Pulmonary artery endothelial cell (primary cell): ENCODE data around the gene ARHGEF16. TPM values are rescaled to one million over a fixed set of nuclear protein-coding genes. Genes with fewer than 3 reads are reported as not detected.

Experiments used
- DNase-seq: peaks from one replicate; pipeline ENCODE4 v3.0.0-alpha.2; 2011; ENCODE audit warnings: low read depth, low spot score
- total RNA-seq: library from RNA; depleted of rRNA; stranded (reverse); fragments of >200 nt; gene quantifications from 2 replicates; pipeline ENCODE4 v1.2.3, GENCODE V29; 2014

ARHGEF16 gene
- total RNA-seq, 1 donor from 2014 or later = 0.66 TPM

DNA sequence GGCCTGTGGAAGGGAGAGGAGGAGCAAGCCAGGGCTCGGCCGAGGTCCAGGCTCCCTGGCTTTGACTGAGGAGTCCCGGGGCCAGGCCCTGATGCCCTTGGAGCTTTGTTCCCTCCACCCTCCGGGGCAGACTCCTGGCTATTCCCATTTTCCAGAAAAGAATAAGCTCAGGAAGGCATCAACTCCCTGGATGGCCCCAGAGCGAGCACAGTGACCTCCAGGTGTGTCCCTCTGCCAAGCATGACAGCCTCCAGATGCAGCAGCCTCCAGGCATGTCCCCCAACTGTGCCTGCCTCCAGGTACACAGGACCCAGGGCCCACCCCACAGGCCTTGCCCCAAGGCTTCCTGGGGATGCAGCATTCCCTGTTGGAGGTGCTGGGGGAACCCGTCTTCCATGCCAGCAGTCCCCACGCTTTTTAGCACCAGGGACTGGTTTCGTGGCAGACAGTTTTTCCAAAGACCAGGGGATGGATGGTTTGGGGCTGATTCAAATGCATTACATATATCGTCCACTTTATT, 15.7 kb upstream of the ARHGEF16 start:
- no peak for DNase-seq

DNA sequence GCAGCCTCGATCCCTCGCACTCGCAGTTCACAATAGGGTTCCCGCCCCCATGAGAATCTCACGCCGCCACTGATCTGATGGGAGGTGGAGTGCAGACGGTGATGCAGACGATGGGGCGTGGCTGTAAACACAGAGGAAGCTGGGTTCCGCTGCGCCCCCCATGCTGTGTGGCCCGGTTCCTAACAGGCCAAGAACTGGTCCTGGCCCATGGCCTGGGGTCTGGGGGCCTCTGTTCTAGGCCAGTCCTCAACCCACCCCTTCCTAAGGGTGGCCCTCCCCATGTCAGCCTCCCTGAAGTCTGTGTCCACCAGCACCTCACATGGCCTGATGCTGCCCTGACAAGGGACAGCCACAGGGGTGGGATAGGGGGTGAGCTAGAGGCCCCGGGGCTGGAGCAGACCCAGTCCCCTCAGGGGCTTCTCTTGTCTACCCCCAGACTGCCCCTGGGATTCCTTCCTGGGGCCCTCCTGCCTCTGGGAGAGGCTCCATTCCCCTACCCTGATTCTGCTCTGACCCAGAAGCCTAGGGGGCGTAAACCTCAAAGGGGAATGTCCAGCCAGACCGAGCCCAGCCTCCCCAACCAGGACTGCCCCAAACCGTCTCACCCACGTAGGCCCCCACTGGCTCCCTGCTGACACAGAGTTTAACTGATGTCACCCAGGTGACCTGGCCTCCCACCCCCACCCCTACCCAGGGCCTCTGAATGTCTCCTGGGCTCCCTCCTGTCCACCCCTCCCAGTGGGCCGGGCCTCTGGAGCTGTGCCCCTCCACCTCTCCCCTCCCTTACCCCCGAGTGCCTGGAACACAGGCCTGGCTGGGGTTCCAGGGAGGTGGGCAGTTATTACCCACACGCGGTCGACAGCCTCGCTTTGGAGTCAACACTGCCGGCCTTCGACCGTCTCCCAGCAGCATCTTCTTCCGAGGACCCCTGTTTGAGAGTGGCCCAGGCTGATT, 14.8 kb upstream of the ARHGEF16 start:
- DNase-seq = no peak

- no peak for DNase-seq
Measured at GRCh38 chr1:3440300-3440681, 14.2 kb upstream of the ARHGEF16 start.

DNA sequence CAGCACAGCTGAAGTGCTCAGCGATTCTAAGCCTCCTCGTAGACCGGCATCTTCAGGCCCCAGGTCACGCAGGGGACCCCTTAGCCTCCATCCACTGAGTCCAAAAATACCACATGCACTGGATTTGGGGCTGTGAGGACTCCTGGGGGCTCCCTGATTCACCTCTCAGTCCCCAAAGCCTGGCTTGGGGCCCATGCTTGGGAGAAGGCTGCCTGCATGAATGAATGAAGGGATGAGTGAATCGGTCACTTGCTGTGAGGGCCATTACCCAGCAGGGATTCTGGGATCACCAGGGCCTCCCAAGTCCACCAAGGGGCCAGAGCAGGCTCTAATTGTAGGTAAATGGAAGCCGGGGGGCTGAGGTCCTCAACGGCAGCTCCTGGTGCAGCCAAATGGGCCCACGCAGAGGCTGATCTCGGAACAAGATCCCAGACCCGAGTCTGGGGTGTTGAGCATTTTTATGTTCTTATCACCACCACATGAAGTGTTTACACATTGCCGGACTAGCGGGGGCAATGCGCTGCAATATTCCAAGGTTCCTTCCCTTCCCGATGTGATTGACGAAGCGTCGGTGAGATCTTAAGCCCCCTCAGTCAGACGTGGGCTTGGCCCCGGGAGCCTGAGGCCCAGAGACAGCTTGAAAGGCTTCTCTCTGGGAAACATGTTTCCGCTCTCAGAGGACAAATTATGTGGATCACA, 13.6 kb upstream of the ARHGEF16 start:
- DNase-seq = no peak

DNA sequence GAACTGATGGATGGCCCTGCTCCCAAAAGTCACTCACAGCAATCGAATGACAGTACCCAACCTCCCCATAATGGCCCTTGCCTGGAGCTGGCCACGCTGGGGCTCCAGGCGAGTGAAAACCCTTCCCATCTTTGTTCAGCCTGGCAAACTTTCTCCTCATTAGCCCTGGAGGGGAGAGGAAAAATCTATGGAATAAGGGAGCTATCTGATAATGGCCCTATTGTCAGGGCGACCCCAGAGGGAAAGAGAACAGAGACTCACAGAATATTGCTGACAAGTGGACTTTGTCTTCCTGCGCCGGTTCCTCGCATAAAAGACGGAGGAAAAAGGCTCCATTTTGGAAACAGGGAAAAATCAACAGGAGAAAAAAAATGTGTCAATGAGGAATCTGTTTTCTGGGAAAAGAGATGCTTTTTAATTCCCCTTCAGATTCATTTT, 13.0 kb upstream of the ARHGEF16 start:
- no peak for DNase-seq

GRCh38 chr1:3441880-3442279, 12.6 kb upstream of the ARHGEF16 start:
- DNase-seq = no peak

DNA sequence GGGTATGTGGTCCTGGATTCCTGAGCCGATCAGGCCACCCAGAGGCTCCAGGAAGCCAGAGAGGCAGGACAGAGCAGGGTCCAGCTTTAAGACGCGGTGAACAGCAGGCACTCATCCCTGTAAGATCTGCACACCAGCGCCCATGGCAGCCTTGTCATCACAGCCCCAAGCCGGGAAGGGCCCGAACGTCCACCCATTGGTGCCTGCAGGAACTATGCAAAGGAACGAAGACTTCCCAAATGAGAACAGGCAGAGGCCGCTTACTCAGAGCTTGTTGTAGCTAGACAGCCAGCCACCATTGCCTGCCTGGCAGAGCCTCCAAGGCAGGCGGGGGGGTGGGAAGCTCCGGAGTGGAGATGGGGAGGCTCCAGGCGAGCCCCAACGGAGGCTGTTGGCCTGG, 12.1 kb upstream of the ARHGEF16 start:
- no peak for DNase-seq

- DNase-seq = no peak
Measured at GRCh38 chr1:3442901-3443300, 11.6 kb upstream of the ARHGEF16 start.

DNA sequence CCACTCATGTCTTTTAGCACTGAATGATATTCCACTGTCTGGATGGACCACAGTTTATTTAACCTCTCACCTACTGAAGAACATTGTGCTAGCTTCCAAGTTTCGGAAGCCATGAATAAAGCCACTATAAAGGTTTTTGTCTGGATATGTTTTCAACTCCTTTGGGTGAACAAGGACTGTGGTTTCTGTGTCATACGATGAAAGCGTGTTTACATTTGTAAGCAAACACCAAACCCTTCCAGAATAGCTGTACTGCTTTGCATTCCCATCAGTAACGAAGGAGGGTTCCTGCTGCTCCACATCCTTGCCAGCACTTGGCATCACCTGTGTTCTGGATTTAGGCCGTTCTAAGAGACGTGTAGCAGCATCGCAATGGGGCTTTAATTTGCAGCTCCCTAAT, 10.7 kb upstream of the ARHGEF16 start:
- DNase-seq = no peak

GRCh38 chr1:3444298-3444697, 10.2 kb upstream of the ARHGEF16 start:
- no peak for DNase-seq

GRCh38 chr1:3444736-3445135, 9.7 kb upstream of the ARHGEF16 start:
- DNase-seq = no peak

- DNase-seq = no peak
Measured at GRCh38 chr1:3450202-3450863, 4.1 kb upstream of the ARHGEF16 start.

GRCh38 chr1:3450983-3451382, 3.5 kb upstream of the ARHGEF16 start:
- DNase-seq = no peak

DNA sequence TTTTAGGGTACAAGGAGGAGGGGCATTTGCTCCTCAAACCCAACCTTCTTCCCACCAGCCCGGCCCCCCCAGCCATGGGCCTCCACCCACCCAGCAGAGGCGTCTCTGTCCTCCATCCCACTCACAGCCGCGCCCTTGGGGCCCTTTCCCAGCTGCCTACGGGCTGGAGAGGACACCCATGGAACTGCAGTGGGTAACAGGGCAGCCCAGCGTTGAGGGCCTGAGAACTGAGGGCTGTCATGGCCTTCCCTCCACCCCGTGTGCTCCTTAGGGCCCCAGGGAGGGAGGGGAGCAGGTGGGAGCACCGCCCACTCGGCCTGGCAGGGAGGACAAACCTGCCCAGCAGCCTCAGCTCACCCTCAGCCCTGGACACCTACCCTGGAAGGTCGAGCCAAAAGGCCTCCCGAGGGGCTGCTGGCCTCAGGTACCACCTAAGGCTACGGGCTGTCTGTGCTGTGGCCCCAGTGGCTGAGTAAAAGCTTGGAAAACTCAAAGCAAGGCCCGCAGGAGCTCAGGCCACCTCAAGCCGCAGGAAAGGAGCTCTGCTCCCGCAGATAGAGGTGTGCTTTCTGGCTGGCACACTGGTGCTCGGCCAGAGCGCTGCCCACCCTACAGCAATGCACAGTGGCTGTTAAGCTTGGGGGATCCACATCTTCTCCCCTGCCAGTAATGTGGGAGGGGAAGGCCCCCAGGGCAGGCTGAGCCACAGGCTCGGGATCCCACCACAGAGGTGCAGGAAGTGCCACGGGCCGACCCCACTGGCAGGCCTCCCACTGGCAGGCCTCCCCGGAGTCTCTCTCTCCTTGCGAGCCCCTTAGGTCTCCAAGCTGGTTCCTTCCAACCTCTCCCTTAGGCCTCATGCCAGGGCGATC, 2.2 kb upstream of the ARHGEF16 start:
- no peak for DNase-seq

- DNase-seq = no peak
Measured at GRCh38 chr1:3452866-3453175, 1.6 kb upstream of the ARHGEF16 start.

GRCh38 chr1:3453203-3453761, 1.2 kb upstream of the ARHGEF16 start:
- DNase-seq = no peak

DNA sequence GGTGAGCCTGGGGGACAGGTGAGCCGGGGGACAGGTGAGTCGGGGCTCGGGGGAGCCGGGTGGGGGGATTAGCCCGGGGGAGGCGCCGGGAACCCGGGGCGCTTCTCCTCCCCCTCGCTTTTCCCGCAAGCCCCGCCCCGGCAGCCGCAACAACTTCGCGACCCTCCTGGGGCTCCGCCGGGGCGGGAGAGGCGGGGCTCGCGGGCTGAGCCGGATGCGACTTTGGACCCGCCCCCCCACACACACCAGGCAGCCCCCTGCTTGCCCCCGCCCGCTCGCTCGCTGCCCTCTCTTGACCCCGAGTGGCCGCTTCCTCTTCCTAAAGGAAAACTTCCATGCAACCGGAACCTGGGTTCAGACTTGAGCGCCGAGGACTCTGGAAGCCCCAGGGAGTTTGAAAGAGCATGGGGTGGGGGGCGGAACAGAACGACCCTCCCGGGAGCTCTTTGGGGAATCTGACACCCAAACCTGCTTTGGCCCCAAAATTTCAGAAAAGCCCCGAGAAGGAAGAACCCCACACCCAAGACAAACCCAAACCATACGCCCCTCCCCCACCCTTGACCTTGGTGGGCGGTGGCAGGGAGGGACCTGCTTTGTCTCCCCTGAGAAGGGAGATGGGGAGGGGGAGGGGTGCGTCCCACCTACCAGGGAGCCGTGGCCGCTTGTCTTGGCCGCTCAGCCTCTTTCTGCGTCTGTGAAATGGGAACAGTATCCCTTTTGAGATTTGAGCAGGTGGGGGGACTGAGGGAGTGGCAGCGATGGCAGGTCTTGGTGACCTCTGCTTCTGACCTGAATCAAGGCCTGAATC, 550 bp downstream of the ARHGEF16 start:
- DNase-seq = no peak

- DNase-seq = no peak
Measured at GRCh38 chr1:3455670-3456448, 1.4 kb downstream of the ARHGEF16 start.

DNA sequence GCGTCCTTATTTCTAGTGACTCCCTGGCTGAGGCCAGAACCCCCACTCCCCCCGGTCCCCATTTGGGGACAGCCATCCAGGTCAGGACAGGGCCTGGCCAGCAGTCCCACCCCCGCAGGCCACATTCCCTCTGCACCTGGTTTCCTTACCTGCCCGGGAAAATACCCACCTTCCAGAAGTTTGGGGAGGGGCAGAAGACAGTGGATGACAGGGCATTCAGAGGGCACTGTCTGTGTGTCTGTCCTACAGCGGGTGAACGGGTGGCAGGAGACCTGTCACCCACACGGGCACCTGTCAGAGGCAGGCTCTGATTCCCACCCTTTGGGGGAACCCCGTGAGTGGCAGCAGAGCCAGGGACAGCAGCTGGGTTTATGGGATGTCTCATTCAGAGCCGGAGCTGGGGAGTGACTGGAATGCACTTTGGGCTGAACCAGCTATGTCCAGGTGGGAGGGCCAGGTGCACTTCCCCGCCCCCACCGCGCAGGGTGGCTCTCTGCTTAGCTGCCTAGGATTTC, 2.0 kb downstream of the ARHGEF16 start:
- DNase-seq = no peak
